Brain microvascular endothelial cell (primary cell): ENCODE data around the gene TMEM221.

ENCODE experiments used
- DNase-seq: peaks from one replicate; pipeline ENCODE4 v3.0.0-alpha.2; 2020
- H3K27ac ChIP-seq: fragments of 250-450 bp; sonication (Bioruptor Pico); 2 replicates; pipeline ENCODE4 v1.5.1; 2020; ENCODE audit warnings: mild to moderate bottlenecking, moderate library complexity
- H3K27me3 ChIP-seq: fragments of 250-450 bp; sonication (Bioruptor Pico); replicated peaks from 2 replicates; pipeline ENCODE4 v1.5.1; 2020; ENCODE audit warnings: mild to moderate bottlenecking
- H3K36me3 ChIP-seq: fragments of 250-450 bp; sonication (Bioruptor Pico); replicated peaks from 2 replicates; pipeline ENCODE4 v1.5.1; 2020; ENCODE audit warnings: mild to moderate bottlenecking
- H3K4me3 ChIP-seq: 2 replicates; pipeline ENCODE4 v1.5.1; 2011; ENCODE audit warnings: low read depth, mild to moderate bottlenecking, control low read depth, low read length, moderate library complexity
- CTCF ChIP-seq: IDR thresholded peaks from 2 replicates; pipeline ENCODE4 v1.5.1; 2011; ENCODE audit warnings: low read depth, mild to moderate bottlenecking, moderate library complexity, low read length, control low read depth, inconsistent platforms; ENCODE audit errors: missing control alignments
- in situ Hi-C: cut with HindIII; loops from 2 replicates; pipeline ENCODE4 v1.10.0; 2017; ENCODE audit warnings: low sequenced_read_pairs, low pct_ligation_motif_present

TMEM221 gene

GRCh38 chr19:17448131-17448967, at the start of gene TMEM221:
TMEM221 (minus strand) TSS chr19:17448668; CDS start chr19:17448462, 206 bp downstream.
- Histone ChIP-seq H3K27ac (no peak within 1 kb of the TSS), H3K27me3 (peaks cover 13% of the 10 kb centered on the region), H3K36me3 (no peaks in the 10 kb centered on the region), H3K4me3 (peak within 1 kb of the TSS; percentile 37)
- in situ Hi-C loops: no loop called here
- peak; percentile 56 for TF ChIP-seq CTCF
- no peak for DNase-seq

GRCh38 chr19:17497149-17497798, 48.8 kb upstream of the TMEM221 start:
- TF ChIP-seq CTCF: no peak
- Histone ChIP-seq H3K27me3 (no peaks in the 10 kb centered on the region), H3K4me3 (no peak overlapping the region), H3K36me3 (peaks cover 17% of the 10 kb centered on the region), H3K27ac (no peak overlapping the region)
- in situ Hi-C loops: no loop called here
- DNase-seq: no peak

GRCh38 chr19:17496337-17496997, 48.0 kb upstream of the TMEM221 start:
- Histone ChIP-seq H3K4me3 (no peak overlapping the region), H3K27me3 (no peaks in the 10 kb centered on the region), H3K27ac (no peak overlapping the region), H3K36me3 (peaks cover 17% of the 10 kb centered on the region)
- in situ Hi-C loops: no loop called here
- peak; percentile 42 for DNase-seq
- TF ChIP-seq CTCF: peak; percentile 98

- H3K27me3 ChIP-seq: no peaks in the 10 kb centered on the region
- no peak for DNase-seq
- peaks cover 11% of the 10 kb centered on the region for H3K36me3 ChIP-seq
- no peak for TF ChIP-seq CTCF
- in situ Hi-C loops: no loop called here
- H3K4me3 ChIP-seq: no peak overlapping the region
- H3K27ac ChIP-seq: no peak overlapping the region
These were observed 47.3 kb upstream of the TMEM221 start for GRCh38 chr19:17495639-17496296.

- in situ Hi-C loops: no loop called here
- TF ChIP-seq CTCF: no peak
- Histone ChIP-seq H3K4me3 (no peak overlapping the region), H3K27ac (no peak overlapping the region), H3K36me3 (no peaks in the 10 kb centered on the region), H3K27me3 (no peaks in the 10 kb centered on the region)
- DNase-seq: no peak
These were observed 42.8 kb upstream of the TMEM221 start for GRCh38 chr19:17491287-17491686.
